Type B pancreatic cell (in vitro differentiated cells): Measurements from ENCODE around the gene GLDC. TPM values are rescaled to one million over a fixed set of nuclear protein-coding genes. Genes with fewer than 3 reads are reported as not detected.

ENCODE experiments used
- DNase-seq: peaks from one replicate; pipeline ENCODE4 v3.0.0; 2021; ENCODE audit warnings: mixed read lengths; ENCODE audit not compliant: unreplicated experiment; ENCODE audit errors: extremely low spot score
- H3K27ac Mint-ChIP-seq: 2 replicates; pipeline ENCODE4 v1.8.0; 2021; ENCODE audit warnings: mild to moderate bottlenecking, mixed read lengths
- H3K27me3 Mint-ChIP-seq: 2 replicates; pipeline ENCODE4 v1.8.0; 2021; ENCODE audit warnings: mixed read lengths
- H3K36me3 Mint-ChIP-seq: 2 replicates; pipeline ENCODE4 v1.8.0; 2021; ENCODE audit warnings: mixed read lengths
- H3K4me1 Mint-ChIP-seq: one replicate; pipeline ENCODE4 v1.8.0; 2021; ENCODE audit warnings: mixed read lengths; ENCODE audit not compliant: unreplicated experiment
- H3K4me3 Mint-ChIP-seq: 2 replicates; pipeline ENCODE4 v1.8.0; 2021; ENCODE audit warnings: mild to moderate bottlenecking, mixed read lengths
- H3K9me3 Mint-ChIP-seq: 2 replicates; pipeline ENCODE4 v1.8.0; 2021; ENCODE audit warnings: mixed read lengths
- CTCF ChIP-seq: fragments of 200-600 bp; sonication (generic); conservative IDR thresholded peaks from 2 replicates; pipeline ENCODE4 v1.5.0; 2021; ENCODE audit warnings: antibody characterized with exemption, mild to moderate bottlenecking
- total RNA-seq: library from RNA; stranded (reverse); gene quantifications from 2 replicates; pipeline ENCODE4 v1.2.1, GENCODE V29; 2021; ENCODE audit warnings: low replicate concordance

Gene GLDC
- total RNA-seq, 1 donor from 2014 or later, result 11.8 TPM

- H3K4me1 Mint-ChIP-seq, result peaks cover 5% of the 10 kb centered on the region
- no peak for DNase-seq
- no peaks in the 10 kb centered on the region for H3K36me3 Mint-ChIP-seq
- TF ChIP-seq CTCF, result no peak
- peak overlapping the region; percentile 64 for H3K4me3 Mint-ChIP-seq
- H3K9me3 Mint-ChIP-seq, result no peaks in the 10 kb centered on the region
- H3K27ac Mint-ChIP-seq, result peak overlapping the region; percentile 57
- no peaks in the 10 kb centered on the region for H3K27me3 Mint-ChIP-seq
Measured at GRCh38 chr9:6677803-6678202, 32.3 kb upstream of the GLDC start.

GRCh38 chr9:6676254-6676921 is 30.9 kb upstream of the GLDC start:
- Mint-ChIP-seq H3K9me3 (no peaks in the 10 kb centered on the region), H3K4me3 (no peak overlapping the region), H3K36me3 (no peaks in the 10 kb centered on the region), H3K27me3 (no peaks in the 10 kb centered on the region), H3K4me1 (peaks cover 5% of the 10 kb centered on the region), H3K27ac (no peak overlapping the region)
- TF ChIP-seq CTCF, result no peak
- DNase-seq, result no peak

- H3K27me3 Mint-ChIP-seq, result no peaks in the 10 kb centered on the region
- no peaks in the 10 kb centered on the region for H3K9me3 Mint-ChIP-seq
- H3K4me1 Mint-ChIP-seq, result peaks cover under 1% of the 10 kb centered on the region
- H3K36me3 Mint-ChIP-seq, result no peaks in the 10 kb centered on the region
- H3K27ac Mint-ChIP-seq, result no peak overlapping the region
- no peak for DNase-seq
- TF ChIP-seq CTCF, result no peak
- H3K4me3 Mint-ChIP-seq, result no peak overlapping the region
Measured at GRCh38 chr9:6675268-6675667, 29.7 kb upstream of the GLDC start.

- Mint-ChIP-seq H3K36me3 (no peaks in the 10 kb centered on the region), H3K27ac (no peak overlapping the region), H3K27me3 (no peaks in the 10 kb centered on the region), H3K4me3 (no peak overlapping the region), H3K4me1 (no peaks in the 10 kb centered on the region), H3K9me3 (no peaks in the 10 kb centered on the region)
- TF ChIP-seq CTCF, result no peak
- DNase-seq, result no peak
Measured at GRCh38 chr9:6673326-6674025, 27.9 kb upstream of the GLDC start.

- no peak overlapping the region for H3K4me3 Mint-ChIP-seq
- no peaks in the 10 kb centered on the region for H3K27me3 Mint-ChIP-seq
- DNase-seq, result no peak
- H3K27ac Mint-ChIP-seq, result no peak overlapping the region
- TF ChIP-seq CTCF, result no peak
- H3K4me1 Mint-ChIP-seq, result no peaks in the 10 kb centered on the region
- no peaks in the 10 kb centered on the region for H3K9me3 Mint-ChIP-seq
- no peaks in the 10 kb centered on the region for H3K36me3 Mint-ChIP-seq
Measured at GRCh38 chr9:6672118-6672517, 26.6 kb upstream of the GLDC start.
